GM12874 (cell line): ENCODE results near the gene NR2F6.

Source experiments
- TF ChIP-seq, protein P1 (sequence below): IDR thresholded peaks from 2 replicates; pipeline ENCODE4 v1.5.1; 2011; ENCODE audit warnings: low read depth, mild to moderate bottlenecking, control low read depth, low read length, moderate library complexity; ENCODE audit not compliant: insufficient read depth

NR2F6 gene

DNA sequence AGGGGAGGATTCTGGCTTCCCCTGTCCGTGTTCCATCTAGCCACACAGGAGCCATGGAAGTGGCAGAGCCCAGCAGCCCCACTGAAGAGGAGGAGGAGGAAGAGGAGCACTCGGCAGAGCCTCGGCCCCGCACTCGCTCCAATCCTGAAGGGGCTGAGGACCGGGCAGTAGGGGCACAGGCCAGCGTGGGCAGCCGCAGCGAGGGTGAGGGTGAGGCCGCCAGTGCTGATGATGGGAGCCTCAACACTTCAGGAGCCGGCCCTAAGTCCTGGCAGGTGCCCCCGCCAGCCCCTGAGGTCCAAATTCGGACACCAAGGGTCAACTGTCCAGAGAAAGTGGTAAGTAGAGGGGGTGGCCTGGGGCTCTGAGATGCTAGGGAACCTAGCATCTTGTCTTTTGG lies 23.0 kb upstream of the NR2F6 start:
- TF ChIP-seq, protein P1, sequence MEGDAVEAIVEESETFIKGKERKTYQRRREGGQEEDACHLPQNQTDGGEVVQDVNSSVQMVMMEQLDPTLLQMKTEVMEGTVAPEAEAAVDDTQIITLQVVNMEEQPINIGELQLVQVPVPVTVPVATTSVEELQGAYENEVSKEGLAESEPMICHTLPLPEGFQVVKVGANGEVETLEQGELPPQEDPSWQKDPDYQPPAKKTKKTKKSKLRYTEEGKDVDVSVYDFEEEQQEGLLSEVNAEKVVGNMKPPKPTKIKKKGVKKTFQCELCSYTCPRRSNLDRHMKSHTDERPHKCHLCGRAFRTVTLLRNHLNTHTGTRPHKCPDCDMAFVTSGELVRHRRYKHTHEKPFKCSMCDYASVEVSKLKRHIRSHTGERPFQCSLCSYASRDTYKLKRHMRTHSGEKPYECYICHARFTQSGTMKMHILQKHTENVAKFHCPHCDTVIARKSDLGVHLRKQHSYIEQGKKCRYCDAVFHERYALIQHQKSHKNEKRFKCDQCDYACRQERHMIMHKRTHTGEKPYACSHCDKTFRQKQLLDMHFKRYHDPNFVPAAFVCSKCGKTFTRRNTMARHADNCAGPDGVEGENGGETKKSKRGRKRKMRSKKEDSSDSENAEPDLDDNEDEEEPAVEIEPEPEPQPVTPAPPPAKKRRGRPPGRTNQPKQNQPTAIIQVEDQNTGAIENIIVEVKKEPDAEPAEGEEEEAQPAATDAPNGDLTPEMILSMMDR, result no peak

DNA sequence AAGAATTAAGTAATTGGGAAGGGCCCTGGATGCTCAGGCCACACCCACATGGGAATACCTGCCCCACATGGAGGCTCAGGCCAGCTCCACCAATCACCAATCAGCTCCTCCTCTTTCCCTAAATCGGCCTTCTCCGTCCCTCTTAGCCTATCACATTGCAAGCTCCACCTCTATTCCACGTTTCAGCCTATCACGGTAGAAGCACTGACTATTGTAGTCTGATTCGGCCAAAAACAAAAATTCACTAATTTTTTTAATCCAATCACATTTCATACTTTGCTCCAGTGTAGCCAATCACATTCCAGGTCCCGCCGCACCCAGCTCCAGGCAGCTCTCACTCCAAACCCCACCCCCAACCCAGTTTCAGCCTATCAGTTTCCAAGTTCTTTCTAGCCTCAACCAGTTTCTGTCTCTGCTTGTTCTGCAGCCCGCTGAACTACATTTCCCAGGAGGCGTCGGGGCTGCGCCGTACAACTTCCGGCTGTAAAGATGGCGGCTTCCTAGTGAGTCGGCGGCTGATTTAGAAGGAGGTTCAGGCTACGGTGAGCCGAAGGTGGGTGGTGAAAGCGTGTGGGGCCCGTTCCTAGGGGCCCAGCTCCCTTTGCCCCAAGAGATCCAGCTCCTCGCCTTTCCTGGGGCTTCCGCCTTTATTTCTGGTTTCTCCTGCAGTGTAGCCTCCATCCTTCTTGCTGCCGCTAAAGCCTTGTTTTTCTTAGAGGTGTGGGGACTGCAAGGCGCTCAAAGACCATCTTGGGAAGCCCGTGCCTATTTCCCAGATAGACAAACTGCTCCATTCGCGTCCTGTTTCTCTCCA lies 21.5 kb upstream of the NR2F6 start, which contains the start of gene BABAM1:
Gene BABAM1 (plus strand): TSS at position 469 of the 814 bp plus-strand sequence. CDS start 1,364 bp downstream, outside the sequence.
- TF ChIP-seq, protein P1, result no peak

DNA sequence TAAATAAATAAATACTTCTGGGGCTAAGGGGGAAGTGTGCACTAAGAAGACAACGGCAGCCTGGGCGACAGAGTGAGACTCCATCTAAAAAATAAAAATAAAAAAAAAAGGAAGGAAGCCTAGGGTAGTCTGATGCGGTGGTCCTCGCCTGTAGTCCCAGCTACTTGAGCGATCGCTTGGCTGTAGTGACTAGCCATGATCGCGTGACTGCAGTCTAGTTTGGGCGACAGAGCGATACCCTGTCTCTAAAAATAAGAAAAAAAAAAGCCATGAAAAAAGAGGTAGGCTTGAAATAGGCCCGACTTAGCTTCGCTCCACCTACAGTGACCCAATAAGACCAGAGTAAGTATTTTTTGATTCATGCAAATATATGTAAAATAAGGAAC lies 20.9 kb upstream of the NR2F6 start:
- TF ChIP-seq, protein P1, result no peak

DNA sequence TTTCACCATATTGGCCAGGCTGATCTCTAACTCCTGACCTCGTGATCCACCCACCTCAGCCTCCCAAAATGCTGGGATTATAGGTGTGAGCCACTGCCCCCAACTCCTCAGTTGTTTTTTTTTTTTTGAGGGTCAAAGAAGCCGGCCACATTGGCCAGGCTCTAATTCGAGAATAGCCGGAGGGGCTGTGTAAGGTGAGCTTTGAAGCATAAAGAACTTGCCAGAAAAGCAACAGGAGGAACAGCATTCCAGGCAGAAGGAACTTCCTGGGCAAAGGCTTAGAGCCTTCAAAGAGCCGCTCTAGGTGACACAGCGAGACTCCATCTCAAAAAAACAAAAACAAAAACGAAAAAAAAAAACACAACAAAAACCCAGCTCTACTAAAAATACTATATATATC lies 20.3 kb upstream of the NR2F6 start:
- TF ChIP-seq, protein P1, result no peak

DNA sequence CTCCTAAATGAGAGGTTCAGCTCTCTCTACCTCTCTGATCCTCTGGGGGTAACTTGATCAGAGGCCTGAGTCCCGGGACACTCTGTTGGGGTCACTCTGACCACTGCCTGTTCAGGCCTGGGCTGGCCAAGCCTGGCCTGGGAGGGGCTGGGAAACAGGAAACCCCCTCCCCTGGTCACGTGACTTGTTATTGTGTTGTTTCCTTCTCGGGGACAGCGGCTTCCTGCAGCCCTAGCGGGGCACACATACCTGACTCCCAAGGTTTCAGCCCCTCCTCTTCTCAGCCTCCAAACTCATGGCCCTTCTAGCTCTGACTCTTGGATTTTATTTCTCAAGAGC lies 18.9 kb upstream of the NR2F6 start, which contains the start of gene USHBP1:
Gene USHBP1 (minus strand): TSS at position 105 of the 339 bp plus-strand sequence. CDS start 446 bp downstream, outside the sequence.
- TF ChIP-seq, protein P1, result no peak

DNA sequence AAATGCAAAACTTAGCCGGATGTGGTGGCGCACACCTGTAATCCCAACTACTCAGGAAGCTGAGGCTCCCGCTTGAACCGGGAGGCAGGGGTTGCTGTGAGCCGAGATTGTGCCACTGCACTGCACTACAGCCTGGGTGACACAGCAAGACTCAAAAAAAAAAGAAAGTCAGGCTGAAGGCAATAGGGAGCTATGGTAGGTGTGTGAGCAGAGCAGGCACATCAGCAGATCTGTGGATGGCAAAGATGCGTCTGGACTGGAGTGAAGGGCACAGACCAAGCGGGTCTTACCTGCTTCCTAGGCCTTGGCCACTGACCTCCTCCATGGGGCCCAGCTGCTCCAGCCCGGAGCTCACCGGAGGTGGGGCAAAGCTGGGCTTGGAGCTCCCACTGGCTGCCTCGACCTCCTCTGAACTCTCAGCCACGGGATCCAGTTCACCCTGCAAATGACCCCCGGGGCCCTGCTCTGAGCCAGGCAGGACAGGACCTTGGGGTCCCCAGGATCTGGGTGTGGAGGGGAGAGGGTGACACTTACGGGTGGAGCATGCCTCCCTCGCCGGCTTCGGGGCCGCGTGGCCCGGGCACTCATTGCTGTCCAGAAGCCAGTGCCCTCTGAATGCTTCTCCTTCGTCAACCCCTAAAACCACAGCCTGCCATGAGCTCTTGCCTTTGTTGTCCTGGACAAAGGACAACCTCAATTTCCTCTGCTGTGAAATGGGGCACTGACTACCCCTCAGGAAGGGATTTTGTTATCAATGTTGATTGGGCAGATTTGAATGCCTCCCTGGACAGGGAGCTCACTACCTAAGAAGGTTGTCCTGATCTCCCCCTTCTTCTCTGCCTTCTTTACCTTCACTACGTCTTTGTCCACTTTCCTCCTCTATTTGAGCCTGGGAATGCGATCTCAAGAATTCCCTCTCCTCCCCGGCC lies 18.3 kb upstream of the NR2F6 start:
- TF ChIP-seq, protein P1, result no peak

DNA sequence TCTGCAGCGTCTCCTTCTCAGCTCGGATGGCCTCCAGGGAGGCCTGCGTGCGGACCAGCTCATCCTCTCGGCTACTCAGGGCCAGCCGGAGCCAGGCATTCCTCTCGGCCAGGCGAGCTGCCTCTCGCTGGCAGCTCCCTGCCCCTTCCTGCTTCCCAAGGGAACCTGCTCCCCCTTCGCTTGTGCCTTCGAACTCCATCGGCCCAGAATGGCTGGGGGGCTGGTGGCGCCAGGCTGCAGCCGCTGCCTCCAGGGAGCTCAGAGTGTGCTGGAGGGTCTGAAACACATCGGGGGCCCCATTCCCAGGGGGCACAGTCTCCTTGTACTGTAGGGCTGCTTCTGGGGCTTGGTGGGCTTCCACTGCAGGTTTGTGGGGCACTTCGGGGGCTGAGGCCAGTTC lies 16.8 kb upstream of the NR2F6 start:
- TF ChIP-seq, protein P1, result no peak
